WTC11 (cell line): Measurements from ENCODE around the gene MICAL2. TPM values are rescaled to one million over a fixed set of nuclear protein-coding genes. Genes with fewer than 3 reads are reported as not detected.

Experiments used
- ATAC-seq: fragments of 200-7000 bp; cut with Tn5 transposase; 2 replicates; pipeline ENCODE4 v1.10.0; 2021; ENCODE audit warnings: mild to moderate bottlenecking, moderate library complexity
- CTCF ChIA-PET: fragments of 300-600 bp; sonication (Branson Sonifier 250); formaldehyde crosslinking; loops from one replicate; lab custom pipeline; 2021; ENCODE audit warnings: antibody characterized with exemption; lab: Charles Lee
- POLR2A ChIA-PET: fragments of 350-600 bp; sonication (Branson Sonifier 250); formaldehyde crosslinking; loops from one replicate; lab custom pipeline; 2021; ENCODE audit warnings: antibody characterized with exemption; lab: Charles Lee
- DNase-seq: peaks from one replicate; pipeline ENCODE4 v3.0.0; 2021; ENCODE audit warnings: low spot score
- H3K27ac Mint-ChIP-seq: 2 replicates; pipeline ENCODE4 v1.8.0; 2021; ENCODE audit warnings: mixed read lengths
- H3K27me3 Mint-ChIP-seq: 2 replicates; pipeline ENCODE4 v1.8.0; 2021; ENCODE audit warnings: low read depth, mild to moderate bottlenecking, moderate library complexity, mixed read lengths
- H3K36me3 Mint-ChIP-seq: 2 replicates; pipeline ENCODE4 v1.8.0; 2021; ENCODE audit warnings: mixed read lengths
- H3K4me1 Mint-ChIP-seq: 2 replicates; pipeline ENCODE4 v1.8.0; 2022; ENCODE audit warnings: mixed read lengths
- H3K4me3 Mint-ChIP-seq: 2 replicates; pipeline ENCODE4 v1.8.0; 2021; ENCODE audit warnings: mild to moderate bottlenecking, moderate library complexity, mixed read lengths
- H3K9me3 Mint-ChIP-seq: 2 replicates; pipeline ENCODE4 v1.8.0; 2021; ENCODE audit warnings: mixed read lengths
- ATF1 ChIP-seq: sonication (generic); formaldehyde crosslinking; IDR thresholded peaks from 2 replicates; pipeline ENCODE4 v1.8.1; 2023; ENCODE audit warnings: mild to moderate bottlenecking, moderate library complexity, missing genetic modification reagents
- ATF3 ChIP-seq: sonication (generic); formaldehyde crosslinking; conservative IDR thresholded peaks from 2 replicates; pipeline ENCODE4 v1.8.1; 2022; ENCODE audit warnings: mild to moderate bottlenecking, missing genetic modification reagents
- CDX4 ChIP-seq: fragments of 250-450 bp; sonication (Bioruptor Pico); IDR thresholded peaks from 2 replicates; pipeline ENCODE4 v1.9.0; 2021; ENCODE audit warnings: moderate library complexity, mild to moderate bottlenecking, inconsistent platforms, borderline replicate concordance
- ERG ChIP-seq: fragments of 250-450 bp; sonication (Bioruptor Pico); IDR thresholded peaks from 2 replicates; pipeline ENCODE4 v1.8.0; 2021; ENCODE audit warnings: mild to moderate bottlenecking
- ETV6 ChIP-seq: sonication (generic); formaldehyde crosslinking; IDR thresholded peaks from 2 replicates; pipeline ENCODE4 v1.8.1; 2022; ENCODE audit warnings: mild to moderate bottlenecking, missing genetic modification reagents
- FOXP1 ChIP-seq: sonication (generic); formaldehyde crosslinking; IDR thresholded peaks from 2 replicates; pipeline ENCODE4 v1.8.0; 2022; ENCODE audit warnings: missing genetic modification reagents, mild to moderate bottlenecking, moderate library complexity, borderline replicate concordance
- FOXP4 ChIP-seq: sonication (generic); formaldehyde crosslinking; IDR thresholded peaks from 2 replicates; pipeline ENCODE4 v1.8.0; 2022; ENCODE audit warnings: mild to moderate bottlenecking, missing genetic modification reagents
- IRF2 ChIP-seq: sonication (generic); formaldehyde crosslinking; IDR thresholded peaks from 2 replicates; pipeline ENCODE4 v1.8.0; 2022; ENCODE audit warnings: low read depth, missing genetic modification reagents, borderline replicate concordance
- MLX ChIP-seq: sonication (generic); formaldehyde crosslinking; IDR thresholded peaks from 2 replicates; pipeline ENCODE4 v1.8.1; 2023; ENCODE audit warnings: mild to moderate bottlenecking, missing genetic modification reagents, moderate library complexity
- MXD4 ChIP-seq: fragments of 250-450 bp; sonication (Bioruptor Pico); IDR thresholded peaks from 2 replicates; pipeline ENCODE4 v1.8.0; 2021; ENCODE audit warnings: mild to moderate bottlenecking, moderate library complexity, borderline replicate concordance
- OVOL2 ChIP-seq: fragments of 250-450 bp; sonication (Bioruptor Pico); IDR thresholded peaks from 2 replicates; pipeline ENCODE4 v1.9.0; 2021; ENCODE audit warnings: mild to moderate bottlenecking, borderline replicate concordance
- RELA ChIP-seq: sonication (generic); formaldehyde crosslinking; IDR thresholded peaks from 2 replicates; pipeline ENCODE4 v1.8.1; 2022; ENCODE audit warnings: missing genetic modification reagents, mild to moderate bottlenecking, borderline replicate concordance
- RORB ChIP-seq: fragments of 250-450 bp; sonication (Bioruptor Pico); IDR thresholded peaks from 2 replicates; pipeline ENCODE4 v1.9.0; 2021; ENCODE audit warnings: mild to moderate bottlenecking
- SP1 ChIP-seq: sonication (generic); formaldehyde crosslinking; conservative IDR thresholded peaks from 2 replicates; pipeline ENCODE4 v1.8.1; 2022; ENCODE audit warnings: missing genetic modification reagents
- STAT6 ChIP-seq: sonication (generic); formaldehyde crosslinking; conservative IDR thresholded peaks from 2 replicates; pipeline ENCODE4 v1.8.1; 2023; ENCODE audit warnings: mild to moderate bottlenecking, low read depth, missing genetic modification reagents, moderate library complexity
- TEAD1 ChIP-seq: sonication (generic); formaldehyde crosslinking; IDR thresholded peaks from 2 replicates; pipeline ENCODE4 v1.8.0; 2022; ENCODE audit warnings: mild to moderate bottlenecking, missing genetic modification reagents
- TEAD4 ChIP-seq: sonication (generic); formaldehyde crosslinking; IDR thresholded peaks from 2 replicates; pipeline ENCODE4 v1.8.0; 2022; ENCODE audit warnings: mild to moderate bottlenecking, missing genetic modification reagents
- ZNF263 ChIP-seq: sonication (generic); formaldehyde crosslinking; IDR thresholded peaks from 2 replicates; pipeline ENCODE4 v1.8.1; 2022; ENCODE audit warnings: low read depth, mild to moderate bottlenecking, moderate library complexity, missing genetic modification reagents
- ZNF281 ChIP-seq: sonication (generic); formaldehyde crosslinking; IDR thresholded peaks from 2 replicates; pipeline ENCODE4 v1.8.0; 2023; ENCODE audit warnings: mild to moderate bottlenecking, missing genetic modification reagents
- ZNF423 ChIP-seq: fragments of 250-450 bp; sonication (Bioruptor Pico); IDR thresholded peaks from 2 replicates; pipeline ENCODE4 v2.1.2; 2022; ENCODE audit warnings: mild to moderate bottlenecking, moderate library complexity
- ZNF425 ChIP-seq: fragments of 250-450 bp; sonication (Bioruptor Pico); conservative IDR thresholded peaks from 2 replicates; pipeline ENCODE4 v1.9.0; 2021; ENCODE audit warnings: mild to moderate bottlenecking
- total RNA-seq: library from RNA; stranded (reverse); gene quantifications from 3 replicates; pipeline ENCODE4 v1.2.3, GENCODE V29; 2021

Gene MICAL2
- total RNA-seq, 1 experiment from 2014 or later, result 3.1 TPM

- no peak overlapping the region for H3K4me3 Mint-ChIP-seq
- H3K36me3 Mint-ChIP-seq, result no peaks in the 10 kb centered on the region
- no peak for TF ChIP-seq IRF2 (CRISPR knock-in tag)
- TF ChIP-seq ATF3 (CRISPR knock-in tag), result no peak
- TF ChIP-seq ETV6 (CRISPR knock-in tag), result no peak
- TF ChIP-seq RORB (CRISPR knock-in tag), result no peak
- no peak for TF ChIP-seq SP1 (CRISPR knock-in tag)
- TF ChIP-seq ZNF263, result no peak
- no peak for TF ChIP-seq STAT6
- TF ChIP-seq FOXP1 (CRISPR knock-in tag), result no peak
- no peak for TF ChIP-seq CDX4 (CRISPR knock-in tag)
- TF ChIP-seq ZNF281 (CRISPR knock-in tag), result no peak
- TF ChIP-seq RELA (CRISPR knock-in tag), result no peak
- TF ChIP-seq ATF1 (CRISPR knock-in tag), result no peak
- no peak for TF ChIP-seq MLX (CRISPR knock-in tag)
- no peak for TF ChIP-seq TEAD4
- no peak for TF ChIP-seq ZNF423 (CRISPR knock-in tag)
- ChIA-PET CTCF (no interaction called here), POLR2A (no interaction called here)
- H3K4me1 Mint-ChIP-seq, result no peaks in the 10 kb centered on the region
- no peaks in the 10 kb centered on the region for H3K27me3 Mint-ChIP-seq
- H3K27ac Mint-ChIP-seq, result no peak overlapping the region
- H3K9me3 Mint-ChIP-seq, result no peaks in the 10 kb centered on the region
- no peak for ATAC-seq
- DNase-seq, result no peak
Observed at GRCh38 chr11:12223771-12224536, 113.6 kb downstream of the MICAL2 start.

- Mint-ChIP-seq H3K27me3 (no peaks in the 10 kb centered on the region), H3K27ac (no peak overlapping the region; the same call in 1 of the 2 replicates), H3K36me3 (no peaks in the 10 kb centered on the region), H3K4me3 (no peak overlapping the region), H3K9me3 (no peaks in the 10 kb centered on the region), H3K4me1 (no peaks in the 10 kb centered on the region)
- DNase-seq (no peak), ATAC-seq (no peak)
- POLR2A ChIA-PET, result no interaction called here
- CTCF ChIA-PET, result no interaction called here
- TF ChIP-seq MXD4 (CRISPR knock-in tag), result no peak
- no peak for TF ChIP-seq IRF2 (CRISPR knock-in tag)
- TF ChIP-seq OVOL2 (CRISPR knock-in tag), result no peak
- TF ChIP-seq FOXP4 (CRISPR knock-in tag), result no peak
- TF ChIP-seq ZNF425 (CRISPR knock-in tag), result no peak
- no peak for TF ChIP-seq ERG (CRISPR knock-in tag)
- TF ChIP-seq TEAD1 (CRISPR knock-in tag), result no peak
Observed at GRCh38 chr11:12224537-12224893, 114.1 kb downstream of the MICAL2 start.
